Type B pancreatic cell (in vitro differentiated cells): ENCODE data around the gene IER5. TPM values are rescaled to one million over a fixed set of nuclear protein-coding genes. Genes with fewer than 3 reads are reported as not detected.
A peak's percentile ranks its signal among the peaks of the same experiment; 100 is the strongest.

ENCODE experiments used
- DNase-seq: peaks from one replicate; pipeline ENCODE4 v3.0.0; 2021; ENCODE audit warnings: mixed read lengths; ENCODE audit not compliant: unreplicated experiment; ENCODE audit errors: extremely low spot score
- H3K27ac Mint-ChIP-seq: 2 replicates; pipeline ENCODE4 v1.8.0; 2021; ENCODE audit warnings: mild to moderate bottlenecking, mixed read lengths
- H3K27me3 Mint-ChIP-seq: 2 replicates; pipeline ENCODE4 v1.8.0; 2021; ENCODE audit warnings: mixed read lengths
- H3K36me3 Mint-ChIP-seq: 2 replicates; pipeline ENCODE4 v1.8.0; 2021; ENCODE audit warnings: mixed read lengths
- H3K4me1 Mint-ChIP-seq: one replicate; pipeline ENCODE4 v1.8.0; 2021; ENCODE audit warnings: mixed read lengths; ENCODE audit not compliant: unreplicated experiment
- H3K4me3 Mint-ChIP-seq: 2 replicates; pipeline ENCODE4 v1.8.0; 2021; ENCODE audit warnings: mild to moderate bottlenecking, mixed read lengths
- H3K9me3 Mint-ChIP-seq: 2 replicates; pipeline ENCODE4 v1.8.0; 2021; ENCODE audit warnings: mixed read lengths
- CTCF ChIP-seq: fragments of 200-600 bp; sonication (generic); conservative IDR thresholded peaks from 2 replicates; pipeline ENCODE4 v1.5.0; 2021; ENCODE audit warnings: antibody characterized with exemption, mild to moderate bottlenecking
- total RNA-seq: library from RNA; stranded (reverse); gene quantifications from 2 replicates; pipeline ENCODE4 v1.2.1, GENCODE V29; 2021; ENCODE audit warnings: low replicate concordance

The IER5 gene
- total RNA-seq, 1 donor from 2014 or later: 16.6 TPM

GRCh38 chr1:181104790-181105133 is 16.3 kb downstream of the IER5 start:
- peaks cover 4% of the 10 kb centered on the region for H3K36me3 Mint-ChIP-seq
- peak; percentile 79 for DNase-seq
- peak overlapping the region; percentile 94 for H3K4me3 Mint-ChIP-seq
- peak; percentile 55 for TF ChIP-seq CTCF
- H3K9me3 Mint-ChIP-seq: peaks cover 5% of the 10 kb centered on the region
- peaks cover 13% of the 10 kb centered on the region for H3K27me3 Mint-ChIP-seq
- H3K27ac Mint-ChIP-seq: peak overlapping the region; percentile 90
- H3K4me1 Mint-ChIP-seq: peaks cover 63% of the 10 kb centered on the region

GRCh38 chr1:181105134-181106021 is 16.9 kb downstream of the IER5 start:
- peaks cover 4% of the 10 kb centered on the region for H3K36me3 Mint-ChIP-seq
- H3K27ac Mint-ChIP-seq: peak overlapping the region; percentile 80
- H3K4me1 Mint-ChIP-seq: peaks cover 61% of the 10 kb centered on the region

GRCh38 chr1:181106022-181106312 is 17.5 kb downstream of the IER5 start:
- no peak for DNase-seq
- Mint-ChIP-seq H3K9me3 (peaks cover 1% of the 10 kb centered on the region), H3K36me3 (no peaks in the 10 kb centered on the region), H3K27ac (peak overlapping the region; percentile 80), H3K4me3 (peak overlapping the region; percentile 88), H3K27me3 (peaks cover 9% of the 10 kb centered on the region), H3K4me1 (peaks cover 60% of the 10 kb centered on the region)
- no peak for TF ChIP-seq CTCF

More at GRCh38 chr1:181105134-181106021, 16.9 kb downstream of the IER5 start:
- Mint-ChIP-seq H3K9me3 (peaks cover 5% of the 10 kb centered on the region), H3K27me3 (peaks cover 13% of the 10 kb centered on the region), H3K4me3 (peak overlapping the region; percentile 94)
- TF ChIP-seq CTCF: no peak
- peak; percentile 94 for DNase-seq

- H3K4me3 Mint-ChIP-seq: peak overlapping the region; percentile 88
- no peaks in the 10 kb centered on the region for H3K36me3 Mint-ChIP-seq
- H3K4me1 Mint-ChIP-seq: peaks cover 55% of the 10 kb centered on the region
- H3K27me3 Mint-ChIP-seq: peaks cover 8% of the 10 kb centered on the region
- DNase-seq: no peak
- peak overlapping the region; percentile 57 for H3K27ac Mint-ChIP-seq
- H3K9me3 Mint-ChIP-seq: no peaks in the 10 kb centered on the region
- TF ChIP-seq CTCF: no peak
Measured at GRCh38 chr1:181106479-181106878, 18.0 kb downstream of the IER5 start.

GRCh38 chr1:181107711-181108110 is 19.2 kb downstream of the IER5 start:
- Mint-ChIP-seq H3K4me3 (no peak overlapping the region), H3K36me3 (no peaks in the 10 kb centered on the region), H3K27ac (no peak overlapping the region), H3K9me3 (peaks cover 4% of the 10 kb centered on the region), H3K27me3 (peaks cover 11% of the 10 kb centered on the region), H3K4me1 (peaks cover 55% of the 10 kb centered on the region)
- no peak for DNase-seq
- no peak for TF ChIP-seq CTCF
